ENCODE data around the gene GRIP1.

GRIP1 gene

DNA sequence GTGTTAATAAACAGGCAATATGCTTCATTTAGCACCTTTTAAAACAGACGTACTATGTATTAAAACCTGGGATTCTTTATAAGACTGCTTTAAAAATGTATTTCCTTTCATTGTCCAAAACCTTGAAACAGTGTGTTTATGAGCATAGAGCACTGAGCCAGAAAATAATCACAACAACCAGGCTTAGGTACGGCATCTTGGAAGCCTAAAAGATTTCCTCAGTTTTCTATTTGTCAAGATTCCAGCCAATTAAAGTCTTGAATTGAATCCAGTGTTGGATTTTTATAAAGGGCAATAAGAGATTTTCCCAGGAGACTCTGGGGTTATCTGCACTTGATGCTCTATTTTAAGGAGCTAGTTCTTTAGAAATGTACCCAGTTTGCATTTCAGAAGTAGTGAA, 80.3 kb downstream of the GRIP1 start:
- no peak for DNase-seq

DNA sequence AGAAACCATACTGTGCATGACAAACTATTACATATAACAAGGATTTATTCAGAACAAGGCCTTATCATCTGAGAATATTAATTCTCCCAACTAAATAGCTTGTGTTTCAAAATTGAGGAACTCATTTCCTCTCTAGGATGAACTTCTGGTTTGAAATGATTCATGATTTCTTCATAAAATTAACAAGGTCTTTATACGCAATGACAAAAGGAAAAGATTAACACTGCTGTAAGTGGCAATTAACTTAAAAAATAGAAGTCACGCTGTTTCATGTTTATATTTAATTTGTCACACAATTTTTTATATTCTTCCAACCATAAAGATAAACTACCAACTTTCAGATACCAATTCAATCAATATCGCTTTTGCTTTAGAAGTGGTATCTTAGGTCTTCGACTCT, 80.8 kb downstream of the GRIP1 start:
- DNase-seq: no peak

DNA sequence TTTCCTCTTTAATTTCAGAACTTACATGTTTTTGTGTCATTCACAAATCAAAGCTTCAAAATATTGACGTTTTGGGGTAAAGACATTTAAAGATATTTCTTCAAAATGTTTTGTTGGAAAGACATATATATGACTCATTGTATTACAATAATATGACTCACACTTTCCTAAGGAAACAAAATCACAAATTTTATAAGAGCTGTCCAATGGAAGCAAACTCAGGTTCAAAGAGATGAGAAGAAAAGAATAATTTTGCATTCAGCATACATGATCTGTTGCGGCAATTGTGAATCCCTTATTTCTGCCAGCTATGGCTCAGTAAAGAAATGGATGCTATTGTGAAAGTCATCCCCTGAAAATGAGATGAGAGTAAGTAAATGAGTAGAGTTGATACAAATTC, 82.7 kb downstream of the GRIP1 start:
- no peak for DNase-seq

DNA sequence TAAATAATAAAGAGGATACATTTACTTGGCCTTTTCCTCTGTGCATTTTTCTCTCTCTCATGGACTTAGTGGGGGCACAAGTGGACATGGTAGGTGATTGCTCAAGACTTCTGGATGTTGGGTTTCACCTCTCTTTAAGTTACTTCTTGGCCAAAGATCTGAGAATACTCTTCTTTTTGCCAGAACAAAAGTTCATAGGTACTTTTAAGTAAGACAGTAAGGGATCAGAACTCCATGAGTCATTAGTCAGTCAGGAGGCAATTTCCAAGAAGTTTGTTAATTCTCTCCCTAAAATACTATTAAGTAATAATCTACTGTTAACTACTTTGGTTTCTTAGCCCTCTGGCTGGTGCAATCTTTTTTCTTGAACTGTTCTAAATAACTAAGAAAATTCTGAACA, 84.2 kb downstream of the GRIP1 start:
- DNase-seq: no peak

DNA sequence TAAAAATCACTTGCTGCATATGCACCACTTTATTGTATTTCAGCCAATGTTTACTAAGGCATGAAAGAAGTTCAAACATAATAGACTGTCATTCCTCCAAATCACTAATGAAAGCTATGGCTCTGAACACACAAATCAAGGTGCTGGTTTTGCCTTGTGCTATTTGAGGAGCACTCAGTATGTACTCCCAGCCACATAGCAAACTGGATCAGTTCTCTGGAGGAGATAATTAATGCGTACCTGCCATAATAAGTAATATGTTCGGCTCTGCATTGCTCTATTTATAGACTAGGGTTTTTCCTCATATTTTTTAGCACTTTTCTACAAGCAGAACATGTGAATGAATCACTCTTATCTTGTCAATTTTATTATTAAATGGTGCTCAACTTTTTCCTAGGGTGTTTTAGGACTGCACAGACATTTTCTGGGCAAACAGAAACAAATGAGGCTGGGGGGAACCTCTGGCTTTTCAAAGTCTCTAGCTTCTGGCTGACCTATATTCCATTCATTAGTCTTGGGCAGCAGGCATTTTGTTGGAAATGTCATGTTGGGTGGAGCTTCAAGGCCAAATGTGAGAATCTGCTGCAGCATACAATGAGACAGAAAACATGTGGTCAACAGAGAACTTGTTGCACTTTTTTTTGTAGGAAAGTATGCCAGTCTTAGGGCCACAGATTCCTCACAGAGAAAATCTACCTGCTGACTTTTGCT, 88.4 kb downstream of the GRIP1 start:
- no peak for DNase-seq

DNA sequence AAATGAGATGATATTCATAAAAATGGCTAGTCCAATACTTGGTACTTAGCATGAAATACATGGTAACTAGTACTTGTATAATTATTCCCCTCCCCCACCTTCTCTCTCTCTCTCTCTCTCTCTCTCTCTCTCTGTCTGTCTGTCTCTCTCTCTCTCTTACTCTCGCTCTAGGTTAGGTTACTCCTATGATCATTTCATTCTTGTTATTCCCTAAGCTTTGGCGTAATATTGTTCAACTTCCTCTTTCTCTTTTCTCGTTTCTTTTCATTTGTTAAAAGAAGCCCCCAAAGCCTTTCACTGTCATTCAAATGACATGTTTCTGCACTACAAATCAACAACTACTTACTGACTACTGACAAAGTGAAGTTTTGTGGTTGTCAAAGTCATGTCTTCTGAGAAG, 89.8 kb downstream of the GRIP1 start:
- no peak for DNase-seq

DNA sequence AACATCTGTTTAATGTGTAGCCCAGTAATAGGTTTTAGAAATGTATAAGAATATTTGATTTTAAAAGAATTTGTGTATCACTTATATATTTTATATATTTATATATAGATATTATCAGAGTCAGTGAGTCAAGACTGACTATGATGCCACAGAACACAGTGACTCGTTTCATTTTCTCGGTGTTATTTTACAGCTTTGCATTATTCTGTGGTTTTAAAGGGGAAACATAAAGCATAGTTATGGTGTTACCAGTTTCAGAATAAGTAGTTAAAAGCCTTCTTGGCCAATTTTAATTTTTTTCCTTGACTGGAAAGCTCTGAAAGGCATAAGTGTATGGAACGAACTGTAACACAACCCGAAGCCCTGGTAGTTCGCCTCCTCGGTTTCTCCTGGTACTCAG, 91.0 kb downstream of the GRIP1 start:
- no peak for DNase-seq

DNA sequence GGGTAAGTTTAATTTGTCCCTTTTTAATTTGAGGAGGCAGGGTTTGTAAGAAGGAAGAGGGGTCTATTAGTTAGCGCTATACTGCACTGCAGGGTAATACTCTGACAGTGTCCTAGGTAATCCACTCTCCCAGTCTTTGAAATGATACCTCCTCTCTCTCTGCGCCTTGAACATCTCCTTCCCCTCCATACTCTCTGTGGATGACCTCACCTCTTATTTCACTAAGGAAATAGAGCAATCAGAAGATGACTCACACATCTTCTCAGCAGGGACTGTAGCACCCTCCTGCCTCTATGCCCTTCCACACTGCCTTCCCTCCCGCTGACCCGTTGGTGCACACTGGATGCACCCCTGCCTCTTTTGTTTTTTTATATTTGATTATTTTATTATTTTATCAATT, 94.2 kb downstream of the GRIP1 start:
- no peak for DNase-seq

DNA sequence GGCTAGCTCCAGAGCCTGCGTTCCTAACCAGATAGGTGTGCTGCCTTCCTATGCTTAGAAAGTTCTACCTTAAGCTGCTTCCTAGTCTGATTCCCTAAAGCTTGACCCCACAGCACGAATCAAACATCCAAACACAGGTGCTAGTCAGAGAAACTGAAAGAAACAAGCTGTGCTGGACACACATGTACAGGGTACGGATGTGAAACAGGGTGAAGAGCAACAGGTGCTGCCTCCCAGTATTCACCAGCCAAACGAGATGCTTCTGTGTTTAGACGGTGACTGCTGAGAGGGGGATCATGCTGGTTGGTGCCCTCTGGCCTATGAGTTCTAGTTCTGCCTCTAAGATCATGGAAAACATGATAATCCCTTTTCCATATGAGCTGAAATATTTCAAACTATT, 105.3 kb downstream of the GRIP1 start:
- DNase-seq: no peak

DNA sequence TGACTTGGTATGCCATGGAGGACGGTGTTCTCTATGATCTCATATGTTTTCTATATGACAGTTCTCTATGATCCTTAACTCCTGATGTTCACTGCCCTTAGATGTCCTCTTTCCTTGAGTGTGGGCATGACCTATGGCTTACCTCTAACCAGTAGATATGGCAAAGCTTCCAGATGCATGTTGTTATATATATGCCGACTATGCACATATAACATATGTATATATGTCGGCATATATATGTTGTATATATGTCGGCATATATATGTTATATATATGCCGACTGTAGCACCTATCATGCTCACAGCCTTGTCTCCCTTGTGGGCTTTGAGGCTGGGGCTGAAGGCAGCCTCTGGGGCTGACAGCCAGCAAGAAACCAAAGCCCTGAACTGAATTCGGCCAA, 106.0 kb downstream of the GRIP1 start:
- DNase-seq: no peak

DNA sequence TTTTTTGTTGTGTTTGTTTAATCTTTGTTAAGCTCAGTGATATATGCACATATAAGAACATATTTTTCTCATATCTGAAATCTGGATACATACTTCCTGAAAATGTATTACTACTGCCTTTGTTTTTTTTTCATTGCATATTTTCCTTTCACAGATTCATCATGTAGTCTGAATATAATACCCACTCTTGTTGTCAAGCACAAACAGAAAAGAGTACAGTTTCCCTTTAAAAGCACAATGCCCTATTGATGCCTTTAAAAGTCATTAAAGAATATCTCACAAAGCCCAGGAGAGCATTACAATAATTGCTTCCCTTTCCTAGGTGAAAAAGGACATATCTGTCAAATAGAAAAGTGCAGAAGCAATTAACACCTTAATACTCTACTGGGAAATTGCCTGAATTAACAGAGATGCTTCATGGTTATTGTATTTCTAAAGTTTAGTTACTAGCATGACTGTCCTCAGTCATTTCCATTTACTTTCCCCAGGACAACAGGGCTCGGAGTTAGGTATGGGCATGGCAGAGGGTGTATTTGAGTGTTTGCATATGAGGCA, 107.4 kb downstream of the GRIP1 start:
- no peak for DNase-seq

DNA sequence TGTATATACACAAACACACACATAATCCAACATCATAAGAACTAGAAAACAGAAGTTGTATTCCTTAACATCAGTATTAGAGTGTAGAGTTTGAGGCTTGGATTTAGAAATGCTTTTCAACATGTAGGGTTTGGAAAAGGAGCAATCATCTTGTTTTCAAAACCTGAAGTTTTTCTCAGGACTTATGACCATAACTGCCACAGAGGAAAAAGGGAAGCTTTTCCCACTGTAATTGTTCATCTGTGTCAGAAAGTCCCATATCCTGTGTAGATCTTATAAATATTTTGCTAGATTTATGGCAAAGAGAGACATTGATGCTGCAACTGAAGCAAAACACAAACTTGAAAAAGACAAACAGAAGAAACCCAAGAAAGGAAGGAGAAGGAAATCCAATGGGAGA, 115.7 kb downstream of the GRIP1 start:
- DNase-seq: no peak

DNA sequence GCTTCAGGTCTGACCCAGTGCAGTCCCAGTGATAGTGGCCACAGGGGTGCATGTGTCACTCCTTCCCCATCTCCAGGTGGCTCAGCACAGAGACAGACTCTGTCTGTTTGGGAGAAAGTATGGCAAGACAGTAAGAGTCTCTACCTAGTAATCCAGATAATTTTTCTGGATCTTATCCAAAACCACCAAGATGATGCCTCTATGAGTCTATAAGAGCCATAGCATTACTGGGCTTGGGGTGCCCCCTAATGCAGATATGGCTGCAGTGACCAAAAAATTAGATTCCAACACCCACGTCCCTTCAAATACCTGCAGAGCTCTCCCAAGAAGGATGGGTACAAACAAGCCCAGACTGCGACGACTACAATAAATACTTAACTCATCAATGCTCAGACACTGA, 123.8 kb downstream of the GRIP1 start:
- no peak for DNase-seq

DNA sequence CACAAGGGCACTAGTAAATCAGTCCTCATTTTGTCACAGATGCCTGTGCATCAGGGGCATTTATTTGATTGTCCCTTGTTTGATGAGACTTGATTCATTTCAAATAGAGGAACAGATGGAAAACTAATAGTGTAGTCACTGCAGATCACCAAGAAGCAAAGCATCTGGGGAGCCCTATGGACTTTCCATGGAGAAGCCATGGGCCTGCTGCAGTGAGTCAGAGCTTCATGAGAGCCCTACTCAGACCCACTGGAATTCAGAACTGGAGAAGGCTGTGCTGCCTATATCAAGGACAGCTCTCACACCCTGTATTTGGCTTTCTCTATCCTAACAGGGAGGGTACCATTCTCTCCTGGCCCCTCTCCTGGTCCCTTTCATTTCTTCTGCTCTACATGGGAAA, 126.2 kb downstream of the GRIP1 start:
- DNase-seq: no peak

DNA sequence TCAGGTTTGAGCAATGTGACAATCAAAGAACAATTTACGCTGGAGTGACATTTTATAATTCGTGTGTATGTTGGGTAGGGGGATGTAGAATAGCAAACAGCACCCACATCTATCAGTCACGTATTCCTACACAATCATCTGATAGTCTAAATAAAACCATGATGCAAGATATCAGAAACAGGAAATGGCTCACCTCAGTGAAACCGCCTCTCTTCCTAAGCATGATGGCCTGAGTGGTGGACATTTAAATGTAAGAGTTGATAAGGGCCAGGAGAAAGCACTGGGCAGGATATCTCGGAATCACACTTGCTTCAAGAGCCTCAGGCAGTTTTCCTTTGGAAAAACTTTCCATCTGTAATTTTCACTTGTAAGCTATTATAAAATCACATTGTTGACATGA, 128.2 kb downstream of the GRIP1 start:
- no peak for DNase-seq

DNA sequence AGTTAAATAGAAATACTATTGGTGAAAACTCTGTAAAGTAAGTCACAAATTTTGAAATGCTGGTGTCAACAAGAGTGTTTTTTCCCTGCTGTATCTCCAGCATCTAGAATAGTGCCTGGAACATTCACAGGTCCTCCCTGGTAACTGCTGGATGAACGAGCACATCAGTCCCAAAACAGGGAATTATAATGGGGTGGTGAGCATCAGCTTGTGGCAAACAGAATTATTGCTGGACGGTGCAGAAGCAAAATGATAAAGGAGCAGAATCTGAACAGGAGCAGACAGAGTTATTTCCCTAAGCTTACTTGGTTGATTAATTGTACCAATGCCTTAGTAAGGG, 129.9 kb downstream of the GRIP1 start:
- no peak for DNase-seq

DNA sequence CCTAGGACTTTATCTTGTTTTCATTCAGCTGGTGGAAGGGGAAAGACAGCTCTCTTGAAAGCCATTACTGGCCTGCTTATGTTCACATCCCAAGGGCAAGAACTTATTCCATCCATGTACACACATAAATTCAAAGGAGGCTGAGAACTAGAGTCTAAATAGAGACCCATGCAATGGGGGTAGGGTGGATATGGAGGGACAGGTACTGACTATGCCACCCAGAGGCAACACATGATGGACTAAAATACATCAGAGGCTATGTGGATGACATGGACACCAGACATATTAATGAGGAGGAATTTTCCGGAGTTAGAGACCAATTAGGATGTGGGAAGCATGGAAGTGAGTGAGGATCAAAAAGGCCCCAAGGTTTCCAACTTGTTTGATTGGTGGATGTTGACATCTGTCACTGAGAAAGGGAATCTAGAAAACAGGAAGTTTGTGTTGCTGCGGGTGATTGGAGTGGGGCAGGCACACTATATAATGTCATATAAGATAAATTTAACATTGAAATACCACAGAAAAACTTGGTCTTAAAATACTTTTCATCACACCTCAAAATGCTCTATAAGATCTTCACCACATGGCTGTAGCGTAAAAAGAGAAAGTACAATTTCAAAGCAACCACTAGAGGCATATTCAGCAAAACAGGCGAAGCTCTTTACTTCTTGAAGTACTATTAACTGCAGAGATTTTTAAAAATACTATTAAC, 130.4 kb downstream of the GRIP1 start:
- DNase-seq: no peak

DNA sequence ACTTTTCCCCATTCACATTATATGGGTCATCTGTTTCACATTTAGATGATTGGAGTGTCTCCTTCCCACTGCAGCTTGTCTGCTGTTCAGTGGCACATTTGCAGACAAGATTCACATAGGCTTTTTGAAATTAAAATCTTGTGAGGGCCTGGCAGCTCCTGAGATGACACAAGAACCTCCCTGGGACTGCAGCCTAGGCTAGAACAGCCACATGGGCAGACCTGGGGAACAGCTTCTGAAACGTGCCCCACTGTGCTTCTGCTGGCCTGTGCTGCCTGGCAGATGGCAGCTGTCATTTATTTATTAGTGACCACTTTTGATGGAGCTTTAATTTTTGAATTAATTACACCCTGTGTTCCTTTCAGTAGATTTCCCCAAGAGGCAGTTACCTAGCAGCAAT, 137.4 kb downstream of the GRIP1 start:
- no peak for DNase-seq

DNA sequence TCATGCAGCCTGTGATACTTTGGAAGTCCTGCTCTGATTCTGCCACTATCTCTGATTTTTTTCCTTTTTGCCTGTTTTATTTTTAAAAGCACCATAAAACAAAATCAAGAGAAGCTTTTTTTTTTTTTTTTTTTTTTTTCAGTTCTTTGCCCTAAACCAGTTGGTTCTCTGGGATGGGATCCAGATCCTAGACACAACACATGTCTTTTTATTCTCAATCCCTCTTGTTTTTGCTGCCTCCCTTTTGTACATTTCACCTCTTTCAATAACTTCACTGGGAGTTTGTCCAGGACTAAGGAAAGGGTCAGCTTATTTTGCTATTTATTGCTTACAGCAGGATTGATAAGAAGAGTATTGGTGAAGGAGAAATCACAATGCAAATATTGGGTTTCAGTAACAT, 139.4 kb downstream of the GRIP1 start:
- no peak for DNase-seq

DNA sequence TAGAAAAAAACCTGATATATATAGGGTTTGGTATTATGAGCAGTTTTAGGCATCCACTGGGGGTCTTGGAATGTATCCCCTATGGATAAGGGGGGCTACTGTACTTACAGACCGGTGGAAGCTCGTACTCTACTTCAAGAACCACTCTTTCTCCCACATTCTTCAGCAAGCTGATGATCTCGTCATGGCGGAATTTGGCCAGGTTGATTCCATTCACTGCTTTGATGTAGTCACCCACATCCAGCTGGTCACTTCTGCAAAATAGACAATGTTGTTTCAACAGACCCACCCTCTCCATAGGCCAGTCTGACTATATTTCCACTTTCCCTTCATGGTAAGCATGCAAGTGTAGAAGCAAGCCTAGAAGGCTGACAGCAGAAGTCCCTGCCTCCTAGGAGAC, 139.9 kb downstream of the GRIP1 start:
- no peak for DNase-seq

DNA sequence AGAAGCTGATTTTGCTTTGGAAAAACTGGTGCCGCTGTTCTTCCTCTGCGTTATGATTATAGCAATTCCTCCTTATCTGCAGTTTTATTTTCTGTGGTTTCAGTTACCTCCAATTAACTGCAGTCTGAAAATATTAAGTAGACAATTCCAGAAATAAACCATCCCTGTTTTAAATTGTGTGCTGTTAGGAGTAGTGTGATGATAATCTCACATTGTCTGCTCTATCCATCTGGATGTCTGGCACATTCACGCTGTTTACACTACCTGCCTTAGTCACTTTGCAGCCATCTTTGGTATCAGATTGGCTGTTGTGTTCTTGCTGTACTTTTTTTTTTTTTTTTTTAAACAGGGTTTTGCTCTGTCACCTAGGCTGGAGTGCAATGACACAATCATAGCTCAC, 141.0 kb downstream of the GRIP1 start:
- no peak for DNase-seq

DNA sequence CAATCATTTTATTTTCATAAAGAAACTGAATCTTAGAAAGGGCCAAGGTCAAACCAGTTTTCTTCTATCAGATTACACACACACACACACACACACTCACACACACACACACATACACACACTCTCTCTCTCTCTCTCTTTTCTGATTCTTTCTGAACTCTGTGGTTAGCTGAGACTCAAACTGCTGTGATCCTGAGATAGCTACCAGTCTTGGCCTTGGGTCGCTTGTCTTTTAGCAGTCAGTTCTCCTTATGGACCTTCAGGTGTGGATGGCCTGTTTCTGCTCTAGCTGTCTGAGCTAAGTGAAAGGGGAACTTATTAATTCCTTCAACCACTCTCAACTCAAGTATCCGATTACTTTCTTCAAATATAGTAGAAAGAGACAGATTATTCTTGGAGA, 145.1 kb downstream of the GRIP1 start:
- no peak for DNase-seq

DNA sequence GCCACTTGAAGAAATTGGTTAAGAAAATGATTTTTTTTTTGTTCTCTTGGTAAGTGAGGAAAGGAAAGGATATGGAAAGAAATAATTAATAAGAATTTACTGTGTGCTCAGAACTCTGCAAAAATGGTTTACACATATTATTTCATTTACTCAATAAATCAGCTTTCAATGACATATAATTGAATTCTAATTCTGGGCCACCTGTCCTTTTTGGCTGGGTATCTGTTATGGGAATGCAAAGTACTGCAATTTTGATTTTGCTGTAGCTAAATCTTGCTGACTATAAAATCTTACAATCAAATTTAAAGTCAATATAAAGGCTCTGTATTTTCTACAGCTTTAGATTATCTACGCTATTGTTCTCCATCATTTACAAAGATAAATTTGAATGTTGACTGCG, 147.1 kb downstream of the GRIP1 start:
- no peak for DNase-seq

DNA sequence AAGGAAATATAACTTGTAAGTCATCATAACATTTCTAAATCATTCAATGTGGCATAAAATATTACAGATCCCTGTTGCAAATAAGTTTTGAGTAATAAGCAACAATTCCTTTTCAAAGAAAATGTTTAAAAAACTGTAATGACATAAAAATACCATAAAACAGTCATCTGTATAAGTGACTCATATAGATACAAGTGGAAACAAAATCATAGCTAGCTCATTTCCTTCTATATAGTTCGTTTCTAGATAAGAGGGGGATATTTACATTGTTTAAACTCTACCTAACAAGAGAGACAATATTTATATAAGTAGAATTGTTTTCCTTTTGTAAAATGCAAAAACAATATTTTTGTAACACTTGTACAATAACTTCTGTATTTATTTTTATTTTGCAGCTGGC, 148.9 kb downstream of the GRIP1 start:
- DNase-seq: no peak

DNA sequence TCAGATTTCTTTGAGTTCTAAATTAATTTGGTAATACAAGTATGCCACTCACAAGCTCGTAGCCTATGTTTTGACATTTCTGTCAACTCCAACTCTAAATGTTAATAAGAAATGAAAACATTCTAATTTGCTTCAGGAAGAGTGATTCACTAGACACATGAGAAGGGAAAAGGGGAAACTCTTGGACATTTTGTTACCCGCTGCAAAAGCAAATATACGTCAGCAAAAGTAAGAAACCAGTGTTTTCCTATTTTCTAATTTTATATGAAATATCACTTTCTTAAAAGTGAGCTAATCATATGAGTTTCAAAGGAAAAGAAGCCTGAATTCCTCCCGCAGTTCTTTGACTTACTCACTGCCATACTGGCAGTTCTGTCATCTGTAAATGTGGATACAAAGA, 162.3 kb downstream of the GRIP1 start:
- no peak for DNase-seq
